Caco-2 (cell line): Measurements from ENCODE around the gene B3GLCT. TPM values are rescaled to one million over a fixed set of nuclear protein-coding genes. Genes with fewer than 3 reads are reported as not detected.

ENCODE experiments used
- BruUV-seq: library from RNA; stranded (reverse); fragments of 400-500 nt; replicated peaks from 2 replicates; lab custom pipeline; 2021; lab: Mats Ljungman, UMichigan
- CTCF ChIA-PET: fragments of 300-600 bp; sonication (Branson Sonifier 250); formaldehyde crosslinking; loops from one replicate; lab custom pipeline; 2022; ENCODE audit warnings: antibody characterized with exemption; lab: Charles Lee
- POLR2A ChIA-PET: fragments of 300-600 bp; sonication (Branson Sonifier 250); formaldehyde crosslinking; loops from one replicate; lab custom pipeline; 2022; ENCODE audit warnings: antibody characterized with exemption; lab: Charles Lee
- DNase-seq, 2 experiments: peaks; one replicate each; pipeline versions ENCODE4 v3.0.0 to v3.0.0-alpha.2; 2020 to 2022
- H3K27me3 ChIP-seq: replicated peaks from 2 replicates; pipeline ENCODE4 v1.6.0; 2011; ENCODE audit warnings: low read length; ENCODE audit not compliant: control insufficient read depth, insufficient read depth
- H3K36me3 ChIP-seq: 2 replicates; pipeline ENCODE4 v1.5.1; 2011; ENCODE audit warnings: low read length; ENCODE audit not compliant: control insufficient read depth, insufficient read depth
- H3K4me1 ChIP-seq: fragments of 250-450 bp; sonication (Bioruptor Pico); 2 replicates; pipeline ENCODE4 v1.5.1; 2020; ENCODE audit warnings: mild to moderate bottlenecking
- H3K4me3 ChIP-seq: 2 replicates; pipeline ENCODE4 v1.5.1; 2011; ENCODE audit warnings: low read depth, mild to moderate bottlenecking, control low read depth, low read length
- H3K9me3 ChIP-seq: fragments of 250-450 bp; sonication (Bioruptor Pico); 2 replicates; pipeline ENCODE4 v1.5.1; 2020; ENCODE audit warnings: mild to moderate bottlenecking, moderate library complexity
- H3K27ac Mint-ChIP-seq: one replicate; pipeline ENCODE4 v1.8.0; 2022; ENCODE audit warnings: mixed read lengths; ENCODE audit not compliant: unreplicated experiment
- H3K27me3 Mint-ChIP-seq: one replicate; pipeline ENCODE4 v1.8.0; 2022; ENCODE audit warnings: mixed read lengths; ENCODE audit not compliant: insufficient read depth, unreplicated experiment
- H3K36me3 Mint-ChIP-seq: one replicate; pipeline ENCODE4 v1.8.0; 2022; ENCODE audit warnings: mild to moderate bottlenecking, mixed read lengths; ENCODE audit not compliant: insufficient read depth, unreplicated experiment
- H3K4me1 Mint-ChIP-seq: one replicate; pipeline ENCODE4 v1.8.0; 2022; ENCODE audit warnings: low read depth, mixed read lengths; ENCODE audit not compliant: unreplicated experiment
- H3K4me3 Mint-ChIP-seq: one replicate; pipeline ENCODE4 v1.8.0; 2022; ENCODE audit warnings: mild to moderate bottlenecking, moderate library complexity, mixed read lengths; ENCODE audit not compliant: unreplicated experiment
- H3K9me3 Mint-ChIP-seq: one replicate; pipeline ENCODE4 v1.8.0; 2022; ENCODE audit warnings: mixed read lengths; ENCODE audit not compliant: unreplicated experiment
- CTCF ChIP-seq, 2 experiments: fragments of 200-600 bp in 1 of 2; IDR thresholded peaks; 1 replicate in 1 of 2; 2 replicates in 1 of 2; pipeline versions ENCODE4 v1.5.1 to v1.8.0; 2011 to 2022; ENCODE audit warnings: antibody characterized with exemption in 1 of 2, control low read depth in 1 of 2, inconsistent platforms in 1 of 2, low read depth in 1 of 2, low read length in 1 of 2, mild to moderate bottlenecking in 1 of 2, moderate library complexity in 1 of 2; ENCODE audit not compliant: insufficient read depth in 1 of 2, severe bottlenecking in 1 of 2, unreplicated experiment in 1 of 2
- intact Hi-C: fragments of 100-400 bp; cut with micrococcal nuclease; formaldehyde crosslinking; loops from one replicate; pipeline ENCODE4 v1.10.0; 2022; ENCODE audit not compliant: unreplicated experiment
- total RNA-seq: library from RNA; stranded (reverse); gene quantifications from 2 replicates; pipeline ENCODE4 v1.2.3, GENCODE V29; 2022

Gene B3GLCT
- total RNA-seq, 1 experiment from 2014 or later: 4.5 TPM

DNA sequence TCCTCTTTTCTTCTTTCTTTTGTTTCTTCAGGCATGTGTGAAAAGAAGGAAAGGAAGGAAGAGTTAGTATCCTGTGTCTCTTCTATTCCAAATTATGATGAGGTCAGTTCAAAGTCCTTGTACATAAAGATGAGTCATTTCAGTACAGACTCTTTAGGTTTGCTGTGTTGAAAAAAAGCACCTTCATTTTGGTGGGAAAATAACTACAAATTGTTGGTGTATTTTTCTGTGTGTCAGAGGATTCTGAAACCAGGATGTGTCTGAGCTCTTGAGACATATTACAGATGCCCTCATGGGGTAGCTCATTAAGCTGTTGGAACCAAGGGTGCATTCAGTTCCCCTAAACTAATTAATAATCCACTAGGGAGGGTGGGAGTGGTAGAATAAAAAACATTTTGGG is 32.3 kb upstream of the B3GLCT start:
- H3K36me3 ChIP-seq: no peaks in the 10 kb centered on the region
- Mint-ChIP-seq H3K36me3 (peaks cover 4% of the 10 kb centered on the region), H3K27ac (no peak overlapping the region), H3K4me1 (peaks cover 16% of the 10 kb centered on the region), H3K9me3 (peaks cover 15% of the 10 kb centered on the region), H3K27me3 (no peaks in the 10 kb centered on the region), H3K4me3 (no peak overlapping the region)
- DNase-seq: no peak
- H3K27me3 ChIP-seq: no peaks in the 10 kb centered on the region
- peaks cover 24% of the 10 kb centered on the region for H3K4me1 ChIP-seq
- no TSS peak for BruUV-seq
- ChIA-PET POLR2A (interaction anchor here (0.6 kb wide), 1 partner anchor 1028 kb away, joined by 6 read pairs; no protein-coding TSS in a partner anchor), CTCF (interaction anchor here (0.7 kb wide), 1 partner anchor 32 kb away, joined by 7 read pairs; the partner anchor contains the start of gene B3GLCT)
- H3K4me3 ChIP-seq: no peak overlapping the region
- TF ChIP-seq CTCF (IDR thresholded peaks at IDR 0.05; ENCODE audit: insufficient read depth in 1 of 2, low read depth in 1 of 2, low read length in 1 of 2, severe bottlenecking in 1 of 2, unreplicated experiment in 1 of 2): no peak
- intact Hi-C loops: no loop called here
- H3K9me3 ChIP-seq: no peaks in the 10 kb centered on the region

GRCh38 chr13:31168166-31168565 is 31.6 kb upstream of the B3GLCT start:
- Mint-ChIP-seq H3K36me3 (no peaks in the 10 kb centered on the region), H3K27ac (no peak overlapping the region), H3K4me3 (no peak overlapping the region), H3K9me3 (peaks cover 15% of the 10 kb centered on the region), H3K4me1 (peaks cover 23% of the 10 kb centered on the region), H3K27me3 (no peaks in the 10 kb centered on the region)
- DNase-seq: no peak
- Histone ChIP-seq H3K36me3 (no peaks in the 10 kb centered on the region), H3K4me3 (no peak overlapping the region), H3K4me1 (peaks cover 25% of the 10 kb centered on the region), H3K27me3 (no peaks in the 10 kb centered on the region), H3K9me3 (no peaks in the 10 kb centered on the region)
- intact Hi-C loops: no loop called here
- CTCF ChIA-PET: no interaction called here
- POLR2A ChIA-PET: no interaction called here
- BruUV-seq: no TSS peak
- TF ChIP-seq CTCF (IDR thresholded peaks at IDR 0.05; ENCODE audit: insufficient read depth in 1 of 2, low read depth in 1 of 2, low read length in 1 of 2, severe bottlenecking in 1 of 2, unreplicated experiment in 1 of 2): no peak

GRCh38 chr13:31168736-31169135 is 31.0 kb upstream of the B3GLCT start:
- Histone ChIP-seq H3K4me1 (peaks cover 30% of the 10 kb centered on the region), H3K4me3 (no peak overlapping the region), H3K9me3 (no peaks in the 10 kb centered on the region), H3K27me3 (no peaks in the 10 kb centered on the region), H3K36me3 (no peaks in the 10 kb centered on the region)
- ChIA-PET POLR2A (no interaction called here), CTCF (no interaction called here)
- Mint-ChIP-seq H3K4me3 (no peak overlapping the region), H3K9me3 (peaks cover 15% of the 10 kb centered on the region), H3K27me3 (no peaks in the 10 kb centered on the region), H3K36me3 (no peaks in the 10 kb centered on the region), H3K27ac (no peak overlapping the region), H3K4me1 (peaks cover 27% of the 10 kb centered on the region)
- DNase-seq: no peak
- intact Hi-C loops: no loop called here
- TF ChIP-seq CTCF (IDR thresholded peaks at IDR 0.05; ENCODE audit: insufficient read depth in 1 of 2, low read depth in 1 of 2, low read length in 1 of 2, severe bottlenecking in 1 of 2, unreplicated experiment in 1 of 2): no peak
- no TSS peak for BruUV-seq
